Stomach smooth muscle (tissue), 2 donors: ENCODE measurements around the gene FAM83G.
"Not testable (repeated sequence)": the region's sequence is repeated elsewhere in the genome, so short reads cannot be mapped to it uniquely, and the experiment has no call there.

ENCODE experiments used
- H3K27ac ChIP-seq: one replicate; pipeline ENCODE4 v1.7.0; 2013; ENCODE audit warnings: mild to moderate bottlenecking, low read length, inconsistent platforms
- H3K27me3 ChIP-seq, 2 donors: one replicate each; pipeline ENCODE4 v1.7.0; 2013; ENCODE audit warnings: low read length in 2 of 2; ENCODE audit not compliant: insufficient read depth in 2 of 2, control insufficient read depth in 1 of 2
- H3K36me3 ChIP-seq, 2 donors: one replicate each; pipeline ENCODE4 v1.7.0; 2013; ENCODE audit warnings: low read length in 2 of 2; ENCODE audit not compliant: control insufficient read depth in 2 of 2, insufficient read depth in 2 of 2
- H3K4me1 ChIP-seq: one replicate; pipeline ENCODE4 v1.7.0; 2013; ENCODE audit warnings: low read length; ENCODE audit not compliant: control insufficient read depth, insufficient read depth
- H3K4me3 ChIP-seq, 2 donors: one replicate each; pipeline ENCODE4 v1.7.0; 2013; ENCODE audit warnings: low read length in 2 of 2
- H3K9ac ChIP-seq, 2 donors: one replicate each; pipeline ENCODE4 v1.7.0; 2013; ENCODE audit warnings: low read length in 2 of 2, mild to moderate bottlenecking in 1 of 2
- H3K9me3 ChIP-seq, 2 donors: one replicate each; pipeline ENCODE4 v1.7.0; 2013; ENCODE audit warnings: low read length in 2 of 2; ENCODE audit not compliant: control insufficient read depth in 2 of 2
- donor health status: healthy.
- donor health status: Pancreatic carcinoma.

FAM83G gene

GRCh38 chr17:19022128-19022527, 17.6 kb upstream of the FAM83G start:
- Histone ChIP-seq H3K4me1 (no peaks in the 10 kb centered on the region), H3K27ac (no peak overlapping the region), H3K9ac (no peak overlapping the region), H3K36me3 (no peaks in the 10 kb centered on the region), H3K4me3 (no peak overlapping the region), H3K27me3 (peaks cover 0 to 2% of the 10 kb centered on the region in 2 donors), H3K9me3 (no peaks in the 10 kb centered on the region)

- no peak overlapping the region for H3K27ac ChIP-seq
- no peaks in the 10 kb centered on the region for H3K9me3 ChIP-seq
- no peak overlapping the region for H3K9ac ChIP-seq
- H3K4me3 ChIP-seq = no peak overlapping the region
- H3K27me3 ChIP-seq = peaks cover 0 to 2% of the 10 kb centered on the region in 2 donors
- no peaks in the 10 kb centered on the region for H3K36me3 ChIP-seq
- H3K4me1 ChIP-seq = no peaks in the 10 kb centered on the region
Observed at GRCh38 chr17:19021622-19022083, 17.1 kb upstream of the FAM83G start.

- not testable (repeated sequence) for H3K36me3 ChIP-seq, H3K9ac ChIP-seq, H3K27ac ChIP-seq, H3K9me3 ChIP-seq, H3K4me1 ChIP-seq, H3K27me3 ChIP-seq, H3K4me3 ChIP-seq
Observed at GRCh38 chr17:19021011-19021621, 16.6 kb upstream of the FAM83G start.

GRCh38 chr17:19020016-19020415, 15.5 kb upstream of the FAM83G start:
- H3K9me3 ChIP-seq = no peaks in the 10 kb centered on the region
- peaks cover 0 to 2% of the 10 kb centered on the region in 2 donors for H3K27me3 ChIP-seq
- no peaks in the 10 kb centered on the region for H3K36me3 ChIP-seq
- no peak overlapping the region for H3K4me3 ChIP-seq
- H3K27ac ChIP-seq = no peak overlapping the region
- no peaks in the 10 kb centered on the region for H3K4me1 ChIP-seq
- H3K9ac ChIP-seq = no peak overlapping the region

GRCh38 chr17:19019041-19019941, 14.7 kb upstream of the FAM83G start:
- no peak overlapping the region for H3K27ac ChIP-seq
- H3K9me3 ChIP-seq = no peaks in the 10 kb centered on the region
- no peak overlapping the region for H3K9ac ChIP-seq
- H3K4me3 ChIP-seq = no peak overlapping the region
- no peaks in the 10 kb centered on the region for H3K4me1 ChIP-seq
- H3K36me3 ChIP-seq = no peaks in the 10 kb centered on the region
- peaks cover 0 to 2% of the 10 kb centered on the region in 2 donors for H3K27me3 ChIP-seq

GRCh38 chr17:19018600-19018950, 14.0 kb upstream of the FAM83G start:
- peaks cover 0 to 2% of the 10 kb centered on the region in 2 donors for H3K27me3 ChIP-seq
- H3K36me3 ChIP-seq = no peaks in the 10 kb centered on the region
- no peak overlapping the region for H3K27ac ChIP-seq
- H3K9me3 ChIP-seq = no peaks in the 10 kb centered on the region
- H3K9ac ChIP-seq = no peak overlapping the region
- H3K4me1 ChIP-seq = no peaks in the 10 kb centered on the region
- no peak overlapping the region for H3K4me3 ChIP-seq

- peaks cover 0 to 2% of the 10 kb centered on the region in 2 donors for H3K27me3 ChIP-seq
- H3K9ac ChIP-seq = no peak overlapping the region
- H3K4me1 ChIP-seq = no peaks in the 10 kb centered on the region
- no peaks in the 10 kb centered on the region for H3K9me3 ChIP-seq
- H3K27ac ChIP-seq = no peak overlapping the region
- no peaks in the 10 kb centered on the region for H3K36me3 ChIP-seq
- H3K4me3 ChIP-seq = no peak overlapping the region
Observed at GRCh38 chr17:19017804-19018599, 13.4 kb upstream of the FAM83G start.

- no peaks in the 10 kb centered on the region for H3K36me3 ChIP-seq
- H3K27me3 ChIP-seq = peaks cover 0 to 2% of the 10 kb centered on the region in 2 donors
Observed at GRCh38 chr17:19017401-19017800, 12.8 kb upstream of the FAM83G start.

GRCh38 chr17:19016881-19017280, 12.3 kb upstream of the FAM83G start:
- no peaks in the 10 kb centered on the region for H3K9me3 ChIP-seq
- no peak overlapping the region for H3K9ac ChIP-seq
- H3K4me3 ChIP-seq = no peak overlapping the region
- no peaks in the 10 kb centered on the region for H3K36me3 ChIP-seq
- H3K4me1 ChIP-seq = no peaks in the 10 kb centered on the region
- peaks cover 0 to 2% of the 10 kb centered on the region in 2 donors for H3K27me3 ChIP-seq
- no peak overlapping the region for H3K27ac ChIP-seq

More at GRCh38 chr17:19017401-19017800, 12.8 kb upstream of the FAM83G start:
- H3K9ac ChIP-seq = no peak overlapping the region
- no peaks in the 10 kb centered on the region for H3K9me3 ChIP-seq
- no peak overlapping the region for H3K4me3 ChIP-seq
- no peaks in the 10 kb centered on the region for H3K4me1 ChIP-seq
- H3K27ac ChIP-seq = no peak overlapping the region

- Histone ChIP-seq H3K36me3 (no peaks in the 10 kb centered on the region), H3K27me3 (peaks cover 0 to 2% of the 10 kb centered on the region in 2 donors), H3K27ac (no peak overlapping the region)
Observed at GRCh38 chr17:19016297-19016696, 11.7 kb upstream of the FAM83G start.

More at GRCh38 chr17:19016297-19016696, 11.7 kb upstream of the FAM83G start:
- Histone ChIP-seq H3K4me1 (no peaks in the 10 kb centered on the region), H3K9me3 (no peaks in the 10 kb centered on the region), H3K9ac (no peak overlapping the region), H3K4me3 (no peak overlapping the region)
